ENCODE results near the gene EPS8L1.

- no peak for TF ChIP-seq CTCF (IDR thresholded peaks at IDR 0.05 in 2 of 3, conservative IDR thresholded peaks at IDR 0.05 in 1 of 3; ENCODE audit: borderline replicate concordance in 1 of 3, insufficient read depth in 1 of 3, low read depth in 2 of 3, low read length in 2 of 3)
- TF ChIP-seq EGR1 (IDR thresholded peaks at IDR 0.05; ENCODE audit: low read depth), result no peak
- no peak for TF ChIP-seq POLR2AphosphoS5 (IDR thresholded peaks at IDR 0.05; ENCODE audit: low read depth, low read length)
- TF ChIP-seq ZNF274 (IDR thresholded peaks at IDR 0.05; ENCODE audit: low read depth, low read length), result no peak
- TF ChIP-seq SP1 (IDR thresholded peaks at IDR 0.05; ENCODE audit: low read depth), result no peak
- no peak for TF ChIP-seq POLR2A (IDR thresholded peaks at IDR 0.05; ENCODE audit: borderline replicate concordance, extremely low read depth, insufficient read depth, insufficient read length)
- no peak for TF ChIP-seq YY1 (IDR thresholded peaks at IDR 0.05; ENCODE audit: extremely low read depth, insufficient replicate concordance, low read depth, low read length)
- no peak for TF ChIP-seq ZFX (IDR thresholded peaks at IDR 0.05)
- no peak for TF ChIP-seq RAD21 (IDR thresholded peaks at IDR 0.05; ENCODE audit: low read depth)
- no peak for TF ChIP-seq REST (IDR thresholded peaks at IDR 0.05; ENCODE audit: low read depth)
- no peak for TF ChIP-seq ZBTB33 (IDR thresholded peaks at IDR 0.05; ENCODE audit: extremely low read depth, insufficient replicate concordance, low read length)
- no peak for TF ChIP-seq EZH2phosphoT487 (IDR thresholded peaks at IDR 0.05; ENCODE audit: borderline replicate concordance)
- TF ChIP-seq ATF3 (IDR thresholded peaks at IDR 0.05), result no peak
These were observed 35.7 kb downstream of the EPS8L1 start for GRCh38 chr19:55111238-55111831.

All from HCT116 (cell line).